ENCODE data around the gene FAM135A.

DNA sequence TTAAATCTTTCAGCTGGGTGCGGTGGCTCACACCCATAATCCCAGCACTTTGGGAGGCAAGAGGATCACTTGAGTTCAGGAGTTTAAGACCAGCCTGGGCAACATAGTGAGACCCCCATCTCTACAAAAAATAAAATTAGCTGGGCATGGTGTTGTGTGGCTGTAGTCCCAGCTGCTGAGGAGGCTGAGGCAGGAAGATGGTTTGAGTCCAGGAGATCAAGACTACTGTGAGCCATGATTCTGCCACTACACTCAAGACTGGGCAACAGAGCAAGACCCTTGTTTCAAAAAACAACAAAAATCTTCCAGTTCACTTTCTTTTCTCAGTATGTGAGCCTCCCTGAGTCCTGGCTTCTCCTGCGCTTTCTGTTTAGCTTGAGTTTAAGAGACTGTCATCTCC, 161.3 kb downstream of the FAM135A start:
- no peak for TF ChIP-seq SP4 (IDR thresholded peaks at IDR 0.05; ENCODE audit: low read length)
- TF ChIP-seq KDM1A (IDR thresholded peaks at IDR 0.05; ENCODE audit: borderline replicate concordance, low read length) = peak; percentile 64; the same call in 1 of the 2 replicates
- TF ChIP-seq POLR2AphosphoS5 (IDR thresholded peaks at IDR 0.05; ENCODE audit: low read depth, low read length) = no peak
- no peak for TF ChIP-seq SP1 (IDR thresholded peaks at IDR 0.05; ENCODE audit: low read depth, low read length)
- TF ChIP-seq, protein P1, sequence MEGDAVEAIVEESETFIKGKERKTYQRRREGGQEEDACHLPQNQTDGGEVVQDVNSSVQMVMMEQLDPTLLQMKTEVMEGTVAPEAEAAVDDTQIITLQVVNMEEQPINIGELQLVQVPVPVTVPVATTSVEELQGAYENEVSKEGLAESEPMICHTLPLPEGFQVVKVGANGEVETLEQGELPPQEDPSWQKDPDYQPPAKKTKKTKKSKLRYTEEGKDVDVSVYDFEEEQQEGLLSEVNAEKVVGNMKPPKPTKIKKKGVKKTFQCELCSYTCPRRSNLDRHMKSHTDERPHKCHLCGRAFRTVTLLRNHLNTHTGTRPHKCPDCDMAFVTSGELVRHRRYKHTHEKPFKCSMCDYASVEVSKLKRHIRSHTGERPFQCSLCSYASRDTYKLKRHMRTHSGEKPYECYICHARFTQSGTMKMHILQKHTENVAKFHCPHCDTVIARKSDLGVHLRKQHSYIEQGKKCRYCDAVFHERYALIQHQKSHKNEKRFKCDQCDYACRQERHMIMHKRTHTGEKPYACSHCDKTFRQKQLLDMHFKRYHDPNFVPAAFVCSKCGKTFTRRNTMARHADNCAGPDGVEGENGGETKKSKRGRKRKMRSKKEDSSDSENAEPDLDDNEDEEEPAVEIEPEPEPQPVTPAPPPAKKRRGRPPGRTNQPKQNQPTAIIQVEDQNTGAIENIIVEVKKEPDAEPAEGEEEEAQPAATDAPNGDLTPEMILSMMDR (IDR thresholded peaks at IDR 0.05; ENCODE audit: control extremely low read depth in 1 of 3, insufficient read depth in 1 of 3, low read depth in 1 of 3, low read length in 3 of 3) = no peak
- TF ChIP-seq SIN3A (conservative IDR thresholded peaks at IDR 0.05 in 1 of 2, IDR thresholded peaks at IDR 0.05 in 1 of 2; ENCODE audit: low read depth in 1 of 2, low read length in 2 of 2) = no peak

Measured in H1 (cell line).